ENCODE results near the gene PNPLA7. TPM values are rescaled to one million over a fixed set of nuclear protein-coding genes. Genes with fewer than 3 reads are reported as not detected.

The PNPLA7 gene
- total RNA-seq, 1 donor from 2014 or later = 18.3 TPM

GRCh38 chr9:137433916-137434431, 116.2 kb downstream of the PNPLA7 start:
- DNase-seq (ENCODE audit: low spot score) (no peak), ATAC-seq (no peak)
- intact Hi-C loops (cut with DNase I) = no loop called here

- intact Hi-C loops (cut with DNase I) = no loop called here
- DNase-seq (ENCODE audit: low spot score) (no peak), ATAC-seq (no peak)
Observed at GRCh38 chr9:137433349-137433915, 116.8 kb downstream of the PNPLA7 start.

GRCh38 chr9:137432687-137433348, 117.4 kb downstream of the PNPLA7 start:
- intact Hi-C loops (cut with DNase I) = no loop called here
- ATAC-seq (no peak), DNase-seq (ENCODE audit: low spot score) (no peak)

GRCh38 chr9:137431416-137431931, 118.7 kb downstream of the PNPLA7 start:
- intact Hi-C loops (cut with DNase I) = no loop called here
- ATAC-seq (no peak), DNase-seq (ENCODE audit: low spot score) (no peak)

GRCh38 chr9:137430723-137431415, 119.3 kb downstream of the PNPLA7 start:
- no peak for ATAC-seq
- DNase-seq (ENCODE audit: low spot score) = no peak
- intact Hi-C loops (cut with DNase I) = no loop called here

GRCh38 chr9:137429974-137430722, 120.1 kb downstream of the PNPLA7 start:
- ATAC-seq = no peak
- intact Hi-C loops (cut with DNase I) = no loop called here
- no peak for DNase-seq (ENCODE audit: low spot score)

- intact Hi-C loops (cut with DNase I) = no loop called here
- no peak for DNase-seq (ENCODE audit: low spot score)
- ATAC-seq = no peak
Observed at GRCh38 chr9:137429546-137429890, 120.7 kb downstream of the PNPLA7 start.

GRCh38 chr9:137428841-137429545, 121.2 kb downstream of the PNPLA7 start:
- DNase-seq (ENCODE audit: low spot score) = no peak
- intact Hi-C loops (cut with DNase I) = no loop called here
- no peak for ATAC-seq

GRCh38 chr9:137428311-137428630, 121.9 kb downstream of the PNPLA7 start:
- intact Hi-C loops (cut with DNase I) = no loop called here
- ATAC-seq = no peak
- DNase-seq (ENCODE audit: low spot score) = no peak

- intact Hi-C loops (cut with DNase I) = no loop called here
- DNase-seq (ENCODE audit: low spot score) = no peak
- ATAC-seq = no peak
Observed at GRCh38 chr9:137427454-137428310, 122.5 kb downstream of the PNPLA7 start.

GRCh38 chr9:137426018-137426681, 124.1 kb downstream of the PNPLA7 start:
- ATAC-seq (no peak), DNase-seq (ENCODE audit: low spot score) (no peak)
- intact Hi-C loops (cut with DNase I) = no loop called here

GRCh38 chr9:137423514-137424291, 126.5 kb downstream of the PNPLA7 start:
- ATAC-seq (peak; percentile 19), DNase-seq (ENCODE audit: low spot score) (no peak)
- intact Hi-C loops (cut with DNase I) = no loop called here

GRCh38 chr9:137422604-137423513, 127.3 kb downstream of the PNPLA7 start, which contains the start of the genes EXD3 and NOXA1:
EXD3 (minus strand) TSS chr9:137423162; CDS start chr9:137395357, 27,805 bp downstream.
NOXA1 (plus strand) TSS chr9:137423393; CDS start chr9:137423530, 137 bp downstream.
- ATAC-seq (peak; percentile 95), DNase-seq (ENCODE audit: low spot score) (peak; percentile 97)
- intact Hi-C loops (cut with DNase I) = no loop called here

- DNase-seq (ENCODE audit: low spot score) (no peak), ATAC-seq (no peak)
- intact Hi-C loops (cut with DNase I) = no loop called here
Observed at GRCh38 chr9:137421838-137422603, 128.2 kb downstream of the PNPLA7 start.
